GM18867 (cell line): ENCODE results near the gene NF2.

ENCODE experiments used
- ATAC-seq: cut with Tn5 transposase; IDR thresholded peaks from one replicate; pipeline ENCODE4 v1.9.1; 2021; ENCODE audit warnings: mild to moderate bottlenecking, moderate library complexity; ENCODE audit not compliant: unreplicated experiment

Gene NF2

GRCh38 chr22:29700900-29701154, 97.4 kb downstream of the NF2 start:
- no peak for ATAC-seq

- no peak for ATAC-seq
Measured at GRCh38 chr22:29701155-29701999, 97.9 kb downstream of the NF2 start.

- no peak for ATAC-seq
Measured at GRCh38 chr22:29702000-29702930, 98.8 kb downstream of the NF2 start.

- no peak for ATAC-seq
Measured at GRCh38 chr22:29702931-29703501, 99.6 kb downstream of the NF2 start.

- no peak for ATAC-seq
Measured at GRCh38 chr22:29703569-29704195, 100.2 kb downstream of the NF2 start.

GRCh38 chr22:29704528-29705285, 101.3 kb downstream of the NF2 start:
- no peak for ATAC-seq

GRCh38 chr22:29705651-29706050, 102.2 kb downstream of the NF2 start:
- no peak for ATAC-seq

GRCh38 chr22:29706486-29706885, 103.1 kb downstream of the NF2 start:
- no peak for ATAC-seq

- ATAC-seq: no peak
Measured at GRCh38 chr22:29707010-29707409, 103.6 kb downstream of the NF2 start.

GRCh38 chr22:29707471-29707870, 104.0 kb downstream of the NF2 start:
- no peak for ATAC-seq

GRCh38 chr22:29710193-29710592, 106.8 kb downstream of the NF2 start:
- ATAC-seq: no peak

GRCh38 chr22:29710922-29711593, 107.6 kb downstream of the NF2 start:
- no peak for ATAC-seq

GRCh38 chr22:29712119-29712518, 108.7 kb downstream of the NF2 start:
- ATAC-seq: no peak

GRCh38 chr22:29713156-29713727, 109.8 kb downstream of the NF2 start:
- no peak for ATAC-seq

- no peak for ATAC-seq
Measured at GRCh38 chr22:29715240-29715639, 111.8 kb downstream of the NF2 start.

GRCh38 chr22:29715705-29716104, 112.3 kb downstream of the NF2 start:
- no peak for ATAC-seq

- no peak for ATAC-seq
Measured at GRCh38 chr22:29716814-29717545, 113.5 kb downstream of the NF2 start.

- no peak for ATAC-seq
Measured at GRCh38 chr22:29717789-29718188, 114.4 kb downstream of the NF2 start.
